K562 (cell line): ENCODE data around the gene CDNF. TPM values are rescaled to one million over a fixed set of nuclear protein-coding genes. Genes with fewer than 3 reads are reported as not detected.

Experiments used
- ETV1 ChIP-seq: fragments of 450-650 bp; conservative IDR thresholded peaks from 2 replicates; pipeline ENCODE4 v1.6.1; 2016; ENCODE audit warnings: missing genetic modification characterization, control low read depth, low read depth, missing compliant biosample characterization
- FOXK1 ChIP-seq: sonication (generic); formaldehyde crosslinking; IDR thresholded peaks from 2 replicates; pipeline ENCODE4 v1.8.0; 2022; ENCODE audit warnings: missing genetic modification reagents, mild to moderate bottlenecking, borderline replicate concordance
- NCOA4 ChIP-seq: fragments of 450-650 bp; IDR thresholded peaks from 2 replicates; pipeline ENCODE4 v1.6.1; 2018; ENCODE audit warnings: mild to moderate bottlenecking; ENCODE audit not compliant: partially characterized antibody
- PRDM10 ChIP-seq: fragments of 450-650 bp; IDR thresholded peaks from 2 replicates; pipeline ENCODE4 v1.6.1; 2018; ENCODE audit not compliant: partially characterized antibody
- ZNF121 ChIP-seq: sonication (generic); formaldehyde crosslinking; conservative IDR thresholded peaks from 2 replicates; pipeline ENCODE4 v1.8.0; 2022; ENCODE audit warnings: missing genetic modification reagents
- ZNF384 ChIP-seq: IDR thresholded peaks from 2 replicates; pipeline ENCODE4 v1.6.1; 2012; ENCODE audit warnings: low read depth, low read length, improper control_type of control experiment
- polyA plus RNA-seq, 8 experiments: library from polyadenylated mRNA; depleted of rRNA in 4 of 8; stranded (reverse) in 5 of 8; unstranded in 3 of 8; fragments of >200 nt; fragmentation: Nextera tagmentation in 2 of 8; fragmentation: Illumina TruSeq in 1 of 8; extraction: Ambion mirVana in 2 of 8; extraction: Trizol in 1 of 8; gene quantifications; 2 replicates each; pipeline versions ENCODE4 v1.2.1 to v1.2.3, GENCODE V29; 2011 to 2014; ENCODE audit warnings: inconsistent platforms in 1 of 8, missing spikeins in 1 of 8
- total RNA-seq, 7 experiments: library from RNA; depleted of rRNA in 6 of 7; stranded (reverse); fragments of >200 nt in 6 of 7; fragmentation: Illumina TruSeq in 2 of 7; extraction: Trizol in 2 of 7; gene quantifications; 2 replicates each; pipeline versions ENCODE4 v1.2.1 to v1.2.3, GENCODE V29; 2011 to 2021; ENCODE audit warnings: low replicate concordance in 1 of 7

CDNF gene
- total and polyA plus RNA-seq, 9 of the 15 experiments (the other 6 are each of a cell fraction or from before 2014, with no cell fraction given), result 0.18 to 1.6 (median 0.61) TPM

- TF ChIP-seq PRDM10 (no peak), ZNF384 (0 out of 2 replicates have a peak, but pooled peaks have one; percentile 30), FOXK1 (no peak), NCOA4 (no peak), ETV1 (0 out of 2 replicates have a peak, but pooled peaks have one; percentile 11), ZNF121 (peak; percentile 98)
- TF ChIP-seq, all 486 proteins: peak for 7
Measured at GRCh38 chr10:14839305-14839695, 1.5 kb upstream of the CDNF start (continued).
